ENCODE measurements around the gene MCFD2.

The MCFD2 gene

DNA sequence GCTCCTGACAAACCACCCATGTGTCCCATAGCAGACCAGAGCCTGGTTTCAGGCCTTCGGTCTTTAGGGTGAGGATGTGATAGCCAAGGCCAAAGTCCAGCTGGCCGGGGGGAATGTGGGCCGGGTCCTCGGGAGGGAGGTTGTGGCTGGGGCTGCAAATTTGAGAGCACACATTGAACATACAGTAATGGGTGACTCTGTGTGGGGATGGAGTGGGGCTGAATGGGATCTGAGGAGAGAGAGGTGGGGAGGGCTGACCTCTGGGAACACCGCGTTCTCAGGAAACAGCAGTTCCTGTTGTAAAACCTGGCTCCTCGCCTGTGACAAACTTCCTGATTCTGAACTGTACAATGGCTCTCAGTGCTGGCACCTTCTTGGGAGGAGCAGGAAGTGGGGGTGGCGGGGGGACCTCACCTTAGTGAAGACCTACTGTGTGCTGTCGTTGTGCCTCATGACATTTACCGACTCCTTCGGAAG is 48.8 kb downstream of the MCFD2 start:
- no peak overlapping the region for H3K4me3 ChIP-seq (replicated peaks in 1 of 2; ENCODE audit: low read depth in 2 of 2, low read length in 2 of 2)
- TF ChIP-seq, protein P1, sequence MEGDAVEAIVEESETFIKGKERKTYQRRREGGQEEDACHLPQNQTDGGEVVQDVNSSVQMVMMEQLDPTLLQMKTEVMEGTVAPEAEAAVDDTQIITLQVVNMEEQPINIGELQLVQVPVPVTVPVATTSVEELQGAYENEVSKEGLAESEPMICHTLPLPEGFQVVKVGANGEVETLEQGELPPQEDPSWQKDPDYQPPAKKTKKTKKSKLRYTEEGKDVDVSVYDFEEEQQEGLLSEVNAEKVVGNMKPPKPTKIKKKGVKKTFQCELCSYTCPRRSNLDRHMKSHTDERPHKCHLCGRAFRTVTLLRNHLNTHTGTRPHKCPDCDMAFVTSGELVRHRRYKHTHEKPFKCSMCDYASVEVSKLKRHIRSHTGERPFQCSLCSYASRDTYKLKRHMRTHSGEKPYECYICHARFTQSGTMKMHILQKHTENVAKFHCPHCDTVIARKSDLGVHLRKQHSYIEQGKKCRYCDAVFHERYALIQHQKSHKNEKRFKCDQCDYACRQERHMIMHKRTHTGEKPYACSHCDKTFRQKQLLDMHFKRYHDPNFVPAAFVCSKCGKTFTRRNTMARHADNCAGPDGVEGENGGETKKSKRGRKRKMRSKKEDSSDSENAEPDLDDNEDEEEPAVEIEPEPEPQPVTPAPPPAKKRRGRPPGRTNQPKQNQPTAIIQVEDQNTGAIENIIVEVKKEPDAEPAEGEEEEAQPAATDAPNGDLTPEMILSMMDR (IDR thresholded peaks at IDR 0.05; ENCODE audit: low read depth, low read length) = no peak
- peak; percentile 67 to 70 for DNase-seq (ENCODE audit: low read depth in 2 of 2)

DNA sequence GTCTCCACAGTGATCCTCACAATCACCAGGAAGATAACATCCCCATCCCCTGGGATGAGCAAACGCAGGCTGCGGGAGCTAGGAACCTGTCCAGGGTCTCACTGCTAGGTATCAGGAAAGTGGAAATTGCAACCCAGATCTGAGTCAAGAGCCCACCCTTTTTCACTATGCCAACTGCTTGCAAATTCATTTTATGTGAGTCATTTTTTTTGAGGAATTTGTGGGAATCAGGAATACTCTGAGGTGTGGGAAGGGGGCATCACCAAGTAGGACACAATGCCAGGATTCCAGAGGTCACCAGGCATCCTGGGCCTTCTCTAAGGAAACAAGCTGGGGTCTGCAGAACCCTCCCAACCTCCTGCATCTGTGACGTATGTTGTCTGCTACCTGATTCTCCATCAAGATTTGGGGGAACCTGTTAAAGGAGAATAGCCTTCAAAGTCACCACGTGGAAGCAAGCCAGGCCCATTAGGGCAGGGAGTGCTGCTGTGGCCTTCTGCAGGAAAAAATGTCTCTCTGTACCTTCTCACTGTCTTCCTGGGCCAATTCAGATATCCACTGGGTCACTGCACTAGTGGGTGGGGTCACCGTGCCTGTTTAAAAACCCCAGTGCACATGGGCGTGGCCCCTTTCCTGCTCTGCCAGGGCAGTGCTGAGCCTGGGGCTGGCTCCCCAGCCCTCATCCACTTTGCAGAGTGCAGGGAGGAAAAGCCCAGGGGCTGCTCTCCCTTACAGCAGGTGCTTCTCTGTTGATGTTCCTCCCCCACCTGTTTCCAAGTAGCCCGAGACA is 50.2 kb downstream of the MCFD2 start:
- DNase-seq (ENCODE audit: low read depth in 2 of 2) = no peak
- TF ChIP-seq, protein P1 (IDR thresholded peaks at IDR 0.05; ENCODE audit: low read depth, low read length) = no peak
- no peak overlapping the region for H3K4me3 ChIP-seq (replicated peaks in 1 of 2; ENCODE audit: low read depth in 2 of 2, low read length in 2 of 2)

DNA sequence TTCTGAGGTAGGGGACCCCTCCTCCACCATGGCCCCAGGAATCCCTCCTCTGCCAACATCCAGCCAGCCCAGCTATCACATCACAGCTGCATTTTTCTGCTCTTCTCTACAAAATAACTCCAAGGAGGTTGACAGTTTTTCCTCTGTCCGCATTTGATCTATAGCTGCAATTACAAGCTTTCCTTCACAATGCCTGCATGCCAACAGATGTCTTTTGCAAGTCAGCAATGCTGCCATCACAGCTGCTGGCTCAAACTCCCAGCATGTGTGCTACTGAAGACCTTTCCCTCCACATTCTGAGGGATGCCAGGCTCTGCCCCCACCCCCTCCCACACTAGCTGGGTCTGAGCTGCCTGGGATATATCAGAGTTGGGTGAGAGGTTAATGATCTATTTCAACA is 51.7 kb downstream of the MCFD2 start:
- DNase-seq (ENCODE audit: low read depth in 2 of 2) = no peak
- TF ChIP-seq, protein P1 (IDR thresholded peaks at IDR 0.05; ENCODE audit: low read depth, low read length) = no peak
- H3K4me3 ChIP-seq (replicated peaks in 1 of 2; ENCODE audit: low read depth in 2 of 2, low read length in 2 of 2) = no peak overlapping the region

DNA sequence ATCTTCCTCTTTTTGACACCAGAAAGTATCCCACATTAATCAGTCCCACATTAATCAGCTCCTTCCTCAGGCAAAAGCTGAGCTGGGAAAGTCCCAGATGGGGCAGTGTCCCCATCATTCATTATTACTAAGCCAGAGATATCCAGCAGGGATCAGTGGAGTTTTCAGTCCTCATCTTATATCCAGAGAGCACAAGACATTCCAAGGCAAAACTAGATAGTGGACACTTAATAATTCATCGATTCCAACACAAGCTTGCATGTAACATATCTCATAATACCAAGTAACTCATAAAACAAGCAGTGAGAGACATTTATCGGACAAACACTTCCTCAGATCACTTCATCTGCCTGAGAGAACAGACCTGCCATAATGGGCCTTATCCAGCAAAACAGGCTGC is 53.1 kb downstream of the MCFD2 start:
- TF ChIP-seq, protein P1 (IDR thresholded peaks at IDR 0.05; ENCODE audit: low read depth, low read length) = no peak
- DNase-seq (ENCODE audit: low read depth in 2 of 2) = peak in 1 of 2 donors; percentile 24
- no peak overlapping the region for H3K4me3 ChIP-seq (replicated peaks in 1 of 2; ENCODE audit: low read depth in 2 of 2, low read length in 2 of 2)

DNA sequence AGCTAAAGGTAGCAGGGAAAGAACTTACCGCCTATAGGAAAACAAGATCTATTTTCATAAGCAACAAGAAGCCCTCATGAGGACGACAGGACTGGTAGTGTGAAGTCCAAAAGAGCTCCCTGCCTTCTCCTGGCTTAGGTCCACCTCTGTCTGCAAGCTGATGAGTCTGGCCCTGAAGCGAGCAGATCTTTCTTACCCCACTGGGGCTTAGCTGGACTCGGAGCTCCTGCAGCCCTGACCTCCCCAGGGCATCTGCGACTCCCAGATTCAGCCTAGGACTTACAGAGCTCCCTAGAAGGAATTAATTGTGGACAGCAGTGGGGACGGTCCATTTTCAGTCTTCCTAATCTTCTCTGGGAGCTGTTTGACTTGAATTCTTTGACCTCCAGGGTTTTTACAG is 53.7 kb downstream of the MCFD2 start:
- TF ChIP-seq, protein P1 (IDR thresholded peaks at IDR 0.05; ENCODE audit: low read depth, low read length) = no peak
- DNase-seq (ENCODE audit: low read depth in 2 of 2) = peak in 1 of 2 donors; percentile 31
- H3K4me3 ChIP-seq (replicated peaks in 1 of 2; ENCODE audit: low read depth in 2 of 2, low read length in 2 of 2) = no peak overlapping the region

DNA sequence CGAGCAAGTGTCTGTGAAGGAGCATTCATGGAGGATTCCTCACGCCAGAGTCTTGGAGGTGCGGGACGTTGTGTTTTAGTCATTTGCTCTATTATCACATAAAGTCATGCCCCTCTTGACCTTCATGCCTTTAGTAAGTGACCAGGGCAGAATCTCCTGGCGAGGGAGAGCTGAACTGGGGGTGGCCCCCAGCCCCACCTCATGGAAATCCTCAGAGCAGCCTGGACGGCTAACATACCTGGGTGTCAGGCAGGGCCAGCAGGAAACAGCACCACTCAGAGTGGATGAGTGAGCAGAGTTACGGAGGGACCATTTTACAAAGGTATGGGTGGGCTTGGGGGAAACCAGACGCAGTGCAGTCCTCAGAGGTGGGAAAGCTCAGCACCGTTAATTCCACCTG is 56.1 kb downstream of the MCFD2 start:
- TF ChIP-seq, protein P1 (IDR thresholded peaks at IDR 0.05; ENCODE audit: low read depth, low read length) = no peak
- no peak overlapping the region for H3K4me3 ChIP-seq (replicated peaks in 1 of 2; ENCODE audit: low read depth in 2 of 2, low read length in 2 of 2)
- DNase-seq (ENCODE audit: low read depth in 2 of 2) = no peak
